GM08714 (cell line): ENCODE measurements around the gene PRELID2.

ENCODE experiments used
- H3K4me3 ChIP-seq: fragments of 200-500 bp; sonication (Bioruptor generic); 2 replicates; pipeline ENCODE4 v1.5.1; 2014; ENCODE audit warnings: mild to moderate bottlenecking, low read length, inconsistent platforms
- ZNF274 ChIP-seq: IDR thresholded peaks from 2 replicates; pipeline ENCODE4 v1.6.1; 2012; ENCODE audit warnings: mild to moderate bottlenecking, low read depth, low read length

PRELID2 gene

DNA sequence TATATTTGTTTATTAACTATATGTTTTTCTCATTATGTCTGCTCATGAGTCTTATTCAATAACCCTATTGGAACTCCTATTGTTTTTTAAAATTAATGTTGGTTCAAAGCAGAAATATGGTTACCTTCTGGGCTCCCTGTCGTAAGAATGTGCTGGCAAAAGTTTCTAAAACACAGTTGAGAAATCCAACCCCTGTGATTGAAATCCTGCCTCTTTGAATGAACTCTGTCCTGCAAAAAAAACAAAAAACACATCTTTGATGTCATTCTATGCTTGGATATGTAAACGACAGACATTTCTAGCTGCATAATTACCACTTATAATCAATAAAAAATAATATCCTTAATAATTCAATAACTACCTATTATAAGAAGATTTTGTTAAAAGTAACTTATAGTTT, 38.8 kb downstream of the PRELID2 start:
- TF ChIP-seq ZNF274 = no peak
- H3K4me3 ChIP-seq = no peak overlapping the region

DNA sequence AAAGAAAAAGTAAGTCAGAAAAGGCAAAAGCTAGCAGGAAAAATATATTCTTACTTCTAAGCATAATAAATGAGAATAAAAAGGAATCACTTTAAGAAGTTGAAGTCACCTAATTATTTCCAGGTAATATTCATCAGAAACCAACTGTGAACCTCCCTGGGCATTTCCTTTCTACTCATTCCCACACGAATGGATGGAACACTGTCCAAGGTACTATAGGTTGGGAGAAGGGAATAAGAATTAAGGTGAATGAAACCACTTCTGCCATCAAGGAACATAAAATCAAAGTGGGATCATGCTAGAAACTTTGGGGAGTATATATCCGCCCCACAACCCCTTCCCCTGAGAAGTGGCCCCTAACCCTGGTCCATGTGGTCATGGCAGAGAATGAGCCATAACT, 41.6 kb downstream of the PRELID2 start:
- H3K4me3 ChIP-seq = no peak overlapping the region
- no peak for TF ChIP-seq ZNF274

DNA sequence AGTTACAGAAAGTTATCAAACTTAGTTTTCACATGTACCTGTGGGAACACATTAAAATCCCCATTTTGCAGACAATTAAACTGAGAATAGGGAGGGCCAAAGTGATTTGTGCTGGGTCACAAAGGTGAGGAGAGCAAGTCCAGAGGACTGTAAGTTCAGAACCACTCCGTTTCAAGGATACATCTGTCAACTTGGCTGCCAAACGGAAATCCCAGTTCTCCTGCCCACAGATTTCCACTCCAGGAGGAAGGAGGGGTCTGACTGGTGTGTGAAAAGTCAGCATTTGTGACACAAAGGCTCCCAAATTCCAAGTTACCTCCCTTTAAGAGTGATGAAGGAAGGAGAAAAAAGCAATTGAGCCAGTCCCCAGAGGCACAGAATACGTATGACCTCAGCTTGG, 42.3 kb downstream of the PRELID2 start:
- no peak overlapping the region for H3K4me3 ChIP-seq

DNA sequence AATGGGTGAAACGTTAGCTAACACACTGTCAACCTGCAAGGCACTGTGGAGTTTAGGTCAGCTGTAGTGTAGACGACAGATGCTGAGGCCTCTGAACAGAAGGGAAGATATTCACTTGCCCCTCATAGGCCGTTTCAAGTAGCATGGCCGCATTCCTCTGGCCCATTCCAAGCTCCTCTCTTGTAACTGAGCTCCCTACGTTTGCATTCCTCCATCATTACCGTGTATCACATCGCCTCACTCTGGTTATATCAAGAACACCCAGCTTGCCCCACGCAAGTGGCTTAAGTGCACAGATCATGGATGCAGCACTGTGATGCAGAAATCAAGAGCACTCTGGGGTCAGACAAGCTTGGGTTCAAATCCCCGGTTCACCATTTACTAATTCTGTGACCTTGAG, 43.3 kb downstream of the PRELID2 start:
- no peak for TF ChIP-seq ZNF274
- no peak overlapping the region for H3K4me3 ChIP-seq

More for the DNA sequence above, 42.3 kb downstream of the PRELID2 start:
- no peak for TF ChIP-seq ZNF274

DNA sequence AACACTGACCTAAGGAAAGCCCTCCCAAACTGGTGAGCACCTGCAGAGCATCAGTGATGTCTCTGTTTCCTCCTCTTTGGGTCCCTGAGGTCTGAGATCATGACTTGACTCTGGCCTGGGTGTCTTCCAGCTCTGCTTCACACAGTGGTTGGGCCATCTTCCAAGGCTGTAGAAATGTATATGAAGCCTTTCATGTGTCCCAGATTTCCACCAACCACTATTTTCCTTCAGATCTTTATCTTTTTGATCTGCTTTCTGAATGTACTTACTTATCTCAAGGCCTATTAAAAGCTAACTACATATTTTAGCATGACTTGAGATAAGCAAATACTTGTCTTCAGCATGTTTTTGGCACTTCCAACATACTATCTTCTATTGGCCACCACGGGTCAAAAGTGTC, 47.1 kb downstream of the PRELID2 start:
- TF ChIP-seq ZNF274 = no peak
- H3K4me3 ChIP-seq = no peak overlapping the region

DNA sequence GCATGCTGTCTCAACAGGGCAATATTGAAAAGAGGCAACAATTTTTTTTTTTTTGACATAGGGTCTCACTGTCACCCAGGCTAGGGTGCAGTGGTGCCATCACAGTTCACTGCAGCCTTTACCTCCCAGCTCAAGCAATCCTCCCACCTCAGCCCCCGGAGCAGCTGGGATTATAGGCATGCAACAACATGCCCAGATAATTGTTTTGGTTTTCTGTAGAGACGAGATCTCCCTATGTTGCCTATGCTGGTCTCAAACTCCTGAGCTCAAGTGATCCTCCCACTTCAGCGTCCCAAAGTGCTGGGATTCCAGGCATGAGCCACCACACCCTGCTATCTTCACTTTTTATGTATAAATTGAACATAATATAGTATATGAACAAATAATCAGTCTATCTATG, 47.6 kb downstream of the PRELID2 start:
- no peak overlapping the region for H3K4me3 ChIP-seq
- TF ChIP-seq ZNF274 = no peak

DNA sequence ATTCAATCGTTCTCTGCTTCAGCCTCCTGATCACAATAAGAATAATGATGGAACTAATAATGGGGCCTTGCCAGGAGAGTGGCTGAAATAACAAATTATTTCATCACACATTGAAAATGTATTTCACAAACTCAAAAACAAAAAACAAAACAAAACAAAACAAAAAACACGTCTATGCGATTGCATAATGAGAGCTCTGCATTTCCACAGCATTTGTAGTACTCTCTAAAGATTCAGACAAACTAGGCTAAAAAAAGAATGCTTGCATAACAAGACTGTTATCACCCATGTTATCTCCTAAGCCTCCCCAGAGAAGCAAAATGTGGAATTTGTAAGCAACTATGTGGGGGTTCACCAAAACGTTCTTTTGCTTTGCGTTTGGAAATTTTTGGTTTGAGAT, 48.1 kb downstream of the PRELID2 start:
- no peak overlapping the region for H3K4me3 ChIP-seq
- TF ChIP-seq ZNF274 = no peak

DNA sequence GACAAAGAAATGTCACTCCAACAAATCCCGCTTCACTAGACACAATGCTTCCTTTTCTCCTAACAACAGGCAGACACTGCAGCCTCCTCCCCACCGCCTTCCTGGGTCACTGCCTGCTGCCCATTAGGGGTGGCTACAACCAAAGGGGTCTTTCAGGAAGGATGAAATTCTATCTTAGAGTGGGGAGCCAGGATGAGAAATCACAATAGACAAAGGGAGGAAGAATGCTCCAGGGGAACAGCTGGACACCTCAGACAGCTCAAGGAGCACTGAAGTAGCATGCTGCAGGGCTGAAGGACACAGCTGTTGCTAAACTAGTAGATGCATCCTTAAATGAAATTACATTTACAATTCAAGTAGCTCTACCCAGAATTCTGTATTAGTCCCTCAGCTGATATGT, 54.2 kb downstream of the PRELID2 start:
- TF ChIP-seq ZNF274 = no peak
- no peak overlapping the region for H3K4me3 ChIP-seq

DNA sequence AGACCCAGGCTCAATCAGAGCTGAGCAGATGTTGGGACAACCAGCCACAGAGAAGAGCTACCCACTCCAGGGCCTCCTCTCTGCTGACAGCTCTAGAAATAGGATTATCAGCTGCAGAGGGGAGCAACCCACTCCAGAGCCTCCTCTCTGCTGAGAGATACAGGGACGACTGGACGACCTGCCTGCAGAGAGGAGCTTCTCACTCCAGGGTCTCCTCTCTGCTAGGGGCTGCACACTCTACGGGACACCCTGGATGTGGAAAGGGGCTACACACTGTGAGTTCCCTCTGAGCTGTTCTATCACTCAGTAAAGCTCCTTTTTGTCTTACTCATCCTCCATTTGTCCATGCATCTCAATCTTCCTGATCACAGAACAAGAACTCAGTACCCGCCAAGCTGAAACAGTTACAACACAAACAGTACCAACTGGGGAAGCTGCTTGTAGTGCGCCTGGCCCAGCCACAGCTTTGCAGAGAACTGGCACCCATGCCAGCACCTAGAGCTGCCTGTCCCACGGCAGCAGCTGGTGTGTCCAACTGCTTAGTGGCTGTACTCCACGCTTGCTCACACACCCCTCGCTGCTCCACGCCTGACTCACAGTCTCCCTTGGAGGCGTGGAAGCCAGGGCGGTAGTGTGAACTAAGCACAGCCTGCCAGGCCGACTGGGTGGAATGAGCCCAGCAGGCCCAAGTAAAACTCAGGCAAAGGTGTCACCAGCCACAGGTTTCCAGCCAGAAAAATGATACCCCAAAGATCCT, 56.8 kb downstream of the PRELID2 start:
- no peak overlapping the region for H3K4me3 ChIP-seq
- TF ChIP-seq ZNF274 = no peak

DNA sequence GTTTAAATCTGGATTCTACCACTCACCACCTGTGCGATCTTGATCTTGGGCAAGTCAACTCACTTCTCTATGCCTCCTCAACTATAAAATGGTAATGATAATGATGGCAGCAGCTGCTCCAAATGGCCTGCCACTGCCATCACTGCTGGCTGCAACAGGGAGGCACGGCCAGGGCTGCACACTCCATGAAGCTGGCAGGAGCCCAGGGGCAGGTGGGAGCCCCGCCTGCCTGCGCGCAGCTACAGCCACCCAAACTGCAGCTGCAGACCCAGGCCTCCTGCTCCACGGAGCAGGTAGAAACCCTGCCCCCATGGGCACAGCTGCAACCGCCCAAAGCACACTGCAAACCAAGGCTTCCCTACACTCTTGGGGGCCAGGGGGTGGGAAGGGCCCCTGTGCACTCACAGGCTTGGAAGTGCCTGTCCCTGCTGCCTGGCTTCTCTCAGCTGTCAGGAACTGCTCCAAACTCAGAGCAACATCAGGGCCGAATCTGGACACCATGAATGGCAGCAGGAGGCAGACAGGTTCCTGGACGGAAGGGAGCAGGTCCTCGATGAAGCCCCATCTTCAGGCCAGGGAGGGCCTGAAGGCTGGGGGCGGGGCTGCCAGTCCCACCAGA, 57.6 kb downstream of the PRELID2 start:
- H3K4me3 ChIP-seq = no peak overlapping the region
- TF ChIP-seq ZNF274 = no peak

DNA sequence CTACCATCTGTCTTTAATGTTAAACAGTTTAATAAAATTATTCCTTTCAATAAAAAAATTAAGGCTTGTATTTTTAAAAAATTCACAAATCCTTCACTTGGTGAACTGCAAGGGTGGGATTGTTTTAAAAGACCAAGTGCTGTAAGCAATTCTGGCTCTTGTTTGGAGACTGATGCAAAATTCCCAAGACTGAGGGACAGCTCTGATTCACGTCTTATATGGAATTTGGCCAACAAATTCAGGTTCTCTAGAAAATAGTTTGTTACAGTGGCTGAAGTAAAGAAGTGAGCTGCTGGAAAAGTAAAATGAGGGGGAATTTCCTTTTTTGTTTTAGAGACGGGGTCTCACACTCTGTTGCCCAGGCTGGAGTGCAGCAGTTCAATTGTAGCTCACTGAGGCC, 58.3 kb downstream of the PRELID2 start:
- no peak for TF ChIP-seq ZNF274
- H3K4me3 ChIP-seq = no peak overlapping the region

DNA sequence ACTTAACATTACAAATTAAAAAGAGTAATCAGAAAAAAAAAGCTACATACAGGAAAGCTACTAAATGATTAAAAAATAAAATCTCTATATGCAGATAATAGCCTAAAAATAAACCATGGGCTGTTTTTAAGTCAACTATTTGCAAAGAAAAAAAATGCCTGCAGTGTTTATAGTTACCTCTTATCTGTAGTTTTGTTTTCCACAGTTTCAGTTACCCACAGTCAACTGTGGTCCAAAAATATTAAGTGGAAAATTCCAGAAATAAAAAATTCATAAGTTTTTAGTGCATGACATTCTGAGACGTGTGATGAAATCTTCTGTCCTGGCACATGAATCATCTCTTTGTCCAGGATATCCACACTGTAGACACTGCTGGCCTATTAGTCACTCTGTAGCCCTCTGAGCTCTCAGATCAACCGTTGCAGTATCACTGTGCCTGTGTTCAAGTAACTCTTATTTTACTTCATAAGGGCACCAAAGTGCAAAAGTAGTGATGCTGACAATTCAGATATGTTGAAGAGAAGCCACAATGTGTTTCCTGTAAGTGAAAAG, 59.2 kb downstream of the PRELID2 start:
- TF ChIP-seq ZNF274 = no peak
- H3K4me3 ChIP-seq = no peak overlapping the region

DNA sequence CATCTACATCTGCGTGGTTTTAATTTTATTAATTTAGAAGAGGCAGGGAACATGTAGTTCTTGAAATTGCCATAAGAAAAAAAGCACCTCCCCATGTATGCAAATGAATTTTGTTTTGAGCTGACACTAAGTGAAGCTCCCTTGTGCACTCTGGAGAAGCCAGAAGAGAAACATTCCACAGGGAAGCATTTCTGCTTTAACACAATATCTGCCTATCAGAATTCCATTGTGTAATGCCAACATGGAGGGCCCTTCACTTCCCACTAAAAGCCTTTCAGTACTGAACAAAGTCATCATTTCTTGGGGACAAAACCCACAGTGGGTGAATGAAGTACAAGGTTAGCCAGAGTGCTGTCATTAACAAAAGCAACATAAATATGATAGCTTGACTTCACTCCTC, 59.7 kb downstream of the PRELID2 start:
- no peak for TF ChIP-seq ZNF274
- no peak overlapping the region for H3K4me3 ChIP-seq

DNA sequence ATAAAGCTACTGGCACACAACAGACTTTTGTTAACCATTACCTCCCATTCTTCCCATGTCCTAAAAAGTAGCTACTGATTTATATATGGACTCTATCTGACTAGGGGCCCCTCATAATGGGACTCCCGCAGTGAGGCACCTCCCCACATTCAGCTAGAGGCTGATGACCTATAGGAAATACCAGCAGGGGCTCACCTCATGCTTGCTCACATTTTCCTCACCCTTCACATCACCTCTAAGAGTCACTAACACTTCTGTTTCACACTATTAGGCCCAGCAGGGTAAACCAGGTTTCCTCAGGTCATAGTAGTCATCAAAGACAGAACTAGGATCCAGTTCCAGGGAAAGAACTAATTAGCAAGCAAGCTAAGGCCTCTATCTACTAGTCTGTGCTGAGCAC, 60.7 kb downstream of the PRELID2 start:
- H3K4me3 ChIP-seq = no peak overlapping the region
- TF ChIP-seq ZNF274 = no peak

DNA sequence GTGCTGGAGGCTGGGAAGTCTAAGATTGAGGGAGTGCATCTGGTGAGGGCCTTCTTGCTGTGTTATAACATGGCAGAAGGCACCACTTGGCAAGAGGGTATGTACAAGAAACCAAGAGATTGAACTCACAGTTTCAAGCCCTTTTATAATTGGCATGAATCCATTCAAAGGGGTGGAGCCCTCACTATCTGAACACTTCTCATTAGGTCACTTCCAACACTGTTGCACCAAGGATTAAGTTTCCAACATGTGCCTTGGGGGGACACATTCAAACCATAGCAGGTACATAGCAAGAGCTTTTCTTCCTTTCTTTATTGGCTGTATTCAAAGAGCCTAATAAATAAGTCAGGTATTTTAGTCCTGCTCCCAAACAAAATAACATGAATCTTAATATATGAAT, 62.7 kb downstream of the PRELID2 start:
- no peak overlapping the region for H3K4me3 ChIP-seq
- no peak for TF ChIP-seq ZNF274
